HG03159 (cell line): ENCODE results near the gene NECAB3.

Experiments used
- ATAC-seq: cut with Tn5 transposase; IDR thresholded peaks from one replicate; pipeline ENCODE4 v1.9.1; 2021; ENCODE audit warnings: mild to moderate bottlenecking, moderate library complexity; ENCODE audit not compliant: unreplicated experiment

NECAB3 gene

DNA sequence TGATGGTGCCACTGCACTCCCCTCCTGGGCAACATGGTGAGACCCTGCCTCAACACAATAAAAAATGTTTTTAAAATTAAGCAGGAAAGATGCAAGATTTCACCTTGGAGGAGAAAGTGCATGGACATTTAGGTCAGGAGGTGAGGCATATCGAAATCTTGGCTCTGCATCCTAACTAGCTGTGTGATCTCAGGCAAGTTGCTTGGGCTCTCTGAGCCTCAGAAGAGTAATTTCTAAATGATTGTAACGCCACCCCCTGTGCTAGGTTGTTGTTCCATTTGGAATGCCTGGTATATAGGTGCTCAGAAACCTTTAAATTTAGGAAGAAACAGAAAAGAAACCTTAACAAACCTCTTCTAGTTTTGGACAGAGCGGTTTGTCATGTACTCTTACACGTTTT, 48.0 kb downstream of the NECAB3 start:
- ATAC-seq, result no peak

GRCh38 chr20:33624399-33624798, 49.8 kb downstream of the NECAB3 start:
- ATAC-seq, result no peak

DNA sequence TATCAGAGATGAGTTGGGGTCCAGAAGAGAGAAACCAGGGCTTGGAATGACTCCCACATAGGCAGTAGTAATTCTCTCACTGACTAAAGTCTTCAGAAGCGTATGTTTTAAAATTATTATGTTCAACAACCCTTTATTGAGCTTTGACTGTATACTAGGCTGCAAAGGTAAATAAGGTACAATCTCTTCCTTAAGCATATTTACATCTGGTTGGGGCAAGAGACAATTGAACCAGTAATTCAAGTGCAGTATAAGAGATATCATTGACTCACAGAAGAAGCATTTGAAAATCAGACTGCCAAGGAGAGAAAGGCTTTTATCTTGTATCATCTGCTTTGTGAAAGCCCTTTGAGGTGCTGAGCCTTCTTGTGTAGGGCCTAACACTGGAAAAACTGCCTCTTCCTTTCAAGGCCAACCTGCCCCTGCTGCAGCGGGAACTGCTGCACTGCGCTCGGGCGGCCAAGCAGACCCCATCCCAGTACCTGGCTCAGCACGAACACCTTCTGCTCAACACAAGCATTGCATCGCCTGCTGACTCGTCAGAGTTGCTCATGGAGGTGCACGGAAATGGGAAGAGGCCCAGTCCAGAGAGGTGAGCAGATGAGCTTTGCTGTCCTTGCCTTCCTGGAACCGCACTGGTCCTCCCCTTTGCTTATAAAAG, 51.4 kb downstream of the NECAB3 start:
- no peak for ATAC-seq

DNA sequence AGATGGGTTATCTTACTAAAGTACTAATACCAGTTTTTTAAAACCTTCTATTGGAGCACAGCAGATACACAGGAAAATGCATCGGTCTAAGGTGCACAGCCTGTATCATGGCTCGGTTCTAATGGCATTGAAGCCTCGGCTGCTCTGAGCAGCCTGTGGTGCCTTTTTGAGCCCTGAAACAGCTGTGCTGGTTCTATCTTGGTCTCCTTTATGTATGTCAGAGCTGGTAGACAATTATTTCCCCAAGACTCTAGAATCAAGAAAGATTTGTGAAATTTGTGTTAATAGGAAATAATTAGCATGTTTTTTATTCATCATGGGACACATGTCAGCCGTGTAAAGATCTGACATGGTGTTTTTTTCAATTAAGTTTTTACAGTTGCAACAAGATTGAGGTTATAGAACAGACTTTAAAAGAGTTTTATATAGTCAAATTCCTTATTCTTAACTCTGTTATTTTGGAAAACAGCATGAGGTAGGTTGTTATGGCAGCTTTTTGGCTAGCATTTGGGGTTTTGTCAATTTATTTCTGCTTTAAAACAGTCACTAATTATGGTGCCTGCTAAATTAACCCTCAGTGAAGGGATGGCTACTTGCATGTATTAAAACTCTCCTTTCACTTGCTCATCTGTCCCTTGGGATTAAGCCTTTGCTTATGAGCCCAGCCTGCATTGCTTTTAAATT, 52.4 kb downstream of the NECAB3 start:
- no peak for ATAC-seq

DNA sequence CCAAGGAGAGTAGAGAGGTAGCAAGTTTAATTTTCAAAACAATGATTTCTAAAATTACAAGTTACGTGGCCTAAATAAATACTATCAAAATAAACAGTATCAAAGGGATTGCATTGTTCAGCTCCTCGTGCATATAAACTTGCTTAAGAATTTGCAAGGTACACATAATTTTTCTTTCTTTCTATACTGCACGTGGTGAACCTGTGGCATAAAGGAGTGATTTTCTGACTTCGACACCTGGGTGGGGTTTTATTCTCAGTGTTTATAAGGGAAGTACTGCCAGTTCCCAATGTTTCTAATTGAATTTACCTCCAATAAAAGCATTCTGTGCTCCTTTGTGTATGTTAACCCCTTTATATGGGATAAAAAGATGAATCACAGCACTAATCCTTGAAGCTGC, 62.2 kb downstream of the NECAB3 start:
- ATAC-seq, result no peak

DNA sequence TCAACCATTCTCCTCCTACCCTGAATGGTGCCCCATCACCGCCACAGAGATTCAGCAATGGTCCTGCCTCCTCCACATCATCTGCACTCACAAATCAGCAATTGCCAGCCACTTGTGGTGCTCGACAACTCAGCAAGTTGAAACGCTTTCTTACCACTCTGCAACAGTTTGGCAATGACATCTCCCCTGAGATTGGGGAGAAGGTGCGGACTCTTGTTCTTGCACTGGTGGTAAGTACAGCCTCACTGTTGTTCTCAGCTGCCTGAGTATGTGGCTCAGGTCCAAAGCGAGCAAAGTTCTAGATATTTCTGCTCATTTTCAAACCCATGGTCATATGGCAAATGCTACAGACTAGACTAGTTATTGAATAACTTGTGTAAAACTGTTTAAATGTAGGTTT, 63.1 kb downstream of the NECAB3 start:
- ATAC-seq, result no peak

GRCh38 chr20:33609504-33609903, 64.7 kb downstream of the NECAB3 start:
- ATAC-seq, result no peak
